C4-2B (cell line): ENCODE data around the gene PARVA.

Experiments
- H3K27ac ChIP-seq: fragments of 450-650 bp; 2 replicates; pipeline ENCODE4 v1.5.1; 2017
- CTCF ChIP-seq: fragments of 450-650 bp; conservative IDR thresholded peaks from 2 replicates; pipeline ENCODE4 v1.5.1; 2017; ENCODE audit warnings: mild to moderate bottlenecking
- ZFX ChIP-seq: fragments of 450-650 bp; IDR thresholded peaks from 2 replicates; pipeline ENCODE4 v1.6.1; 2017

PARVA gene

GRCh38 chr11:12560861-12561260, 183.5 kb downstream of the PARVA start:
- no peak overlapping the region for H3K27ac ChIP-seq
- TF ChIP-seq ZFX (no peak), CTCF (no peak)

- TF ChIP-seq ZFX = no peak
- no peak for TF ChIP-seq CTCF
- no peak overlapping the region for H3K27ac ChIP-seq
These were observed 186.6 kb downstream of the PARVA start for GRCh38 chr11:12564012-12564411.

DNA sequence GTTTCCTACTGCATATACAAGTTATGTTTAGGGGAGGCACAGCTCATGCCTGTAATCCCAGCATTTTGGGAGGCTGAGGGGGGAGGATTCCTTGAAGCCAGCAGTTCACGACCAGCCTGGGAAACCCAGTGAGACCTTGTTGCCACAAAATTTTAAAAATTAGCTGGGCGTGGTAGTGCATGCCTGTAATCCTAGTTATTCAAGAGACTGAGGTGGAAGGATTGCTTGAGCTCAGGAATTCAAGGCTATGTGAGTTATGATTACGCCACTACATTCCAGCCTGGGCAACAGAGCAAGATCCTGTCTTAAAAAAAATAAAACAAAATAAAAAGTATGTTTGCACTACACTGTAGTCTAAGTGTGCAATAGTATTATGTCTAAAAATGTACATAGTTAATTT, 188.0 kb downstream of the PARVA start:
- TF ChIP-seq CTCF (no peak), ZFX (no peak)
- no peak overlapping the region for H3K27ac ChIP-seq

DNA sequence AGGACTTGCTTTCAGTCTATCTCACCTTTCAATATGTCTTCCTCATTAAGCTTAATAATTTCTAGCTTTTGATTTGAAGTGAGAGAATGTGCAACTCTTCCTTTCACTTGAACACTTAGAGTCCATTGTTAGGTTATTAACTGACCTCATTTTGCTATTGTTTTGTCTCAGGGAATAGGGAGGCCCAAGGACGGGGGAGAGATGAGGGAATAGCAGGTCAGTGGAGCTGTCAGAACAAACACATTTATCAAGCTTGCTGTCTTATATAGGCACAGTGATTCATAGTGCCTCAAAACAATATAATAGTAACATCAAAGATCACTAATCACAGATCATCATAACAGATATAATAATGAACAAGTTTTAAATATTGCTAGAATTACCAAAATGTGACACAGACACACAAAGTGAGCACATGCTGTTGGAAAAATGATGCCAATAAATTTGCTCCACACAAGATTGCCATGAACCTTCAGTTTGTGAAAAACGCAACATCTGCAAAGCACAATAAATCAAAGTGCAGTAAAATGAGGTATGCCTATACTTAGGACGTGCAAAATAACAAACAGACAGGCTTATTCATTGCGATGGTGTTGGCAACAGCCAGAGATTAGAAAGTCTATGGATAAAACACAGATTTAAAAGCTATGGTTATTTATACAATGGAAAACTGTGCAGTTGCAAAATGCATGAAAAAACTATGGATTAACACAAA, 190.5 kb downstream of the PARVA start:
- no peak overlapping the region for H3K27ac ChIP-seq
- TF ChIP-seq ZFX = no peak
- TF ChIP-seq CTCF = no peak

- no peak overlapping the region for H3K27ac ChIP-seq
- no peak for TF ChIP-seq CTCF
These were observed 192.4 kb downstream of the PARVA start for GRCh38 chr11:12569499-12570425.

GRCh38 chr11:12573707-12574485, 196.5 kb downstream of the PARVA start:
- H3K27ac ChIP-seq = no peak overlapping the region
- no peak for TF ChIP-seq ZFX
- TF ChIP-seq CTCF = no peak
